Fibroblast of skin of right biceps (primary cell): ENCODE results near the gene ZNF333.
"Not testable (repeated sequence)": the region's sequence is repeated elsewhere in the genome, so short reads cannot be mapped to it uniquely, and the experiment has no call there.

Source experiments
- DNase-seq: peaks from one replicate; pipeline ENCODE4 v3.0.0-alpha.2; 2013

ZNF333 gene

GRCh38 chr19:14770944-14771839 is 81.3 kb downstream of the ZNF333 start:
- no peak for DNase-seq

GRCh38 chr19:14772467-14772866 is 82.6 kb downstream of the ZNF333 start:
- no peak for DNase-seq

GRCh38 chr19:14772995-14773394 is 83.1 kb downstream of the ZNF333 start:
- no peak for DNase-seq

GRCh38 chr19:14773722-14774121 is 83.9 kb downstream of the ZNF333 start:
- DNase-seq = not testable (repeated sequence)

GRCh38 chr19:14774373-14774772 is 84.5 kb downstream of the ZNF333 start:
- DNase-seq = no peak

GRCh38 chr19:14775326-14775725 is 85.5 kb downstream of the ZNF333 start:
- DNase-seq = not testable (repeated sequence)

- DNase-seq = no peak
Measured at GRCh38 chr19:14775869-14776586, 86.2 kb downstream of the ZNF333 start.

GRCh38 chr19:14777645-14778044 is 87.8 kb downstream of the ZNF333 start:
- not testable (repeated sequence) for DNase-seq

- DNase-seq = not testable (repeated sequence)
Measured at GRCh38 chr19:14778110-14778845, 88.4 kb downstream of the ZNF333 start, which contains the start of gene ADGRE2. Gene ADGRE2 (minus strand): TSS chr19:14778560. CDS start chr19:14776756, 1,804 bp downstream.

- no peak for DNase-seq
Measured at GRCh38 chr19:14779151-14779550, 89.3 kb downstream of the ZNF333 start.

- DNase-seq = not testable (repeated sequence)
Measured at GRCh38 chr19:14780622-14781225, 90.9 kb downstream of the ZNF333 start.

- DNase-seq = not testable (repeated sequence)
Measured at GRCh38 chr19:14781713-14782536, 92.1 kb downstream of the ZNF333 start.

GRCh38 chr19:14782626-14783409 is 93.0 kb downstream of the ZNF333 start:
- DNase-seq = no peak
